Measurements from ENCODE around the gene C8G. TPM values are rescaled to one million over a fixed set of nuclear protein-coding genes. Genes with fewer than 3 reads are reported as not detected.

The C8G gene
- total RNA-seq, 2 donors from 2014 or later, result 3.9 to 8.3 TPM

GRCh38 chr9:136916330-136917184 is 28.5 kb upstream of the C8G start:
- no peak for DNase-seq
- ATAC-seq, result peak; percentile 20
- intact Hi-C loops (cut with DNase I, micrococcal nuclease), result no loop called here

GRCh38 chr9:136917902-136918301 is 27.1 kb upstream of the C8G start:
- DNase-seq (no peak), ATAC-seq (no peak)
- intact Hi-C loops (cut with DNase I, micrococcal nuclease), result no loop called here

DNA sequence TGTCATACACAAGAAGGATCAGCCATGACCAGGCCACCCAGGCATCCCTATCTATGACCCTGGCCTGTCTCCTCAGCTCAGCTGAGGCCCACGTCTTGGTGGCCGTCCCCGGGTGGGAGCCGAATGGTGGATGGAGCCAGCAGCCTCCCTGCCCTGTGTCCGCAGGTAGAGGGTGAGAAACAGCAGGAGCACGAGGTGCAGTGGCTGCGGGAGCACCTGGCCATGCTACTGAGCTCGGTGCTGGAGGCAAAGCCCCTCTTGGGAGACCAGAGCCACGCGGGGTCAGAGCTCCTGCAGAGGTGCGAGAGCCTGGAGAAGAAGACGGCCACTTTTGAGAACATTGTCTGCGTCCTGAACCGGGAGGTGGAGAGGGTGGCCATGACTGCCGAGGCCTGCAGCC is 25.0 kb upstream of the C8G start:
- ATAC-seq (no peak), DNase-seq (no peak)
- intact Hi-C loops (cut with DNase I, micrococcal nuclease), result no loop called here

GRCh38 chr9:136920734-136921231 is 24.3 kb upstream of the C8G start:
- intact Hi-C loops (cut with DNase I, micrococcal nuclease), result no loop called here
- no peak for ATAC-seq
- DNase-seq, result no peak

- intact Hi-C loops (cut with DNase I, micrococcal nuclease), result no loop called here
- DNase-seq, result no peak
- no peak for ATAC-seq
Observed at GRCh38 chr9:136921307-136921706, 23.7 kb upstream of the C8G start.

GRCh38 chr9:136921718-136922117 is 23.3 kb upstream of the C8G start:
- no peak for DNase-seq
- intact Hi-C loops (cut with DNase I, micrococcal nuclease), result no loop called here
- no peak for ATAC-seq

DNA sequence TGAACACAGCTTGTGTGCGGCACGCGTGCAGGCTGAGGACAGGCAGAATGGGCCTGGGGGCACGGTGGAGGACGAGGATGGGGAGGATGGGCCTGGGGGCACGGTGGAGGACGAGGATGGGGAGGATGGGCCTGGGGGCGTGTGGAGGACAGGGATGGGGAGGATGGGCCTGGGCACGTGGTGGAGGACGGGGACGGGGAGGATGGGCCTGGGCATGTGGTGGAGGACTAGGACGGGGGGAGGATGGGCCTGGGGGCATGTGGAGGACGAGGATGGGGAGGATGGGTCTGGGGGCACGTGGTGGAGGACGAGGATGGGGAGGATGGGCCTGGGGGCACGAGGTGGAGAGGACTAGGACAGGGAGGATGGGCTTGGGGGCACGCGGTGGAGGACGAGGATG is 22.5 kb upstream of the C8G start:
- DNase-seq (no peak), ATAC-seq (no peak)
- intact Hi-C loops (cut with DNase I, micrococcal nuclease), result no loop called here

- intact Hi-C loops (cut with DNase I, micrococcal nuclease), result no loop called here
- ATAC-seq (no peak), DNase-seq (no peak)
Observed at GRCh38 chr9:136923881-136924280, 21.2 kb upstream of the C8G start.

GRCh38 chr9:136925414-136926153 is 19.5 kb upstream of the C8G start:
- no peak for ATAC-seq
- intact Hi-C loops (cut with DNase I, micrococcal nuclease), result no loop called here
- no peak for DNase-seq

DNA sequence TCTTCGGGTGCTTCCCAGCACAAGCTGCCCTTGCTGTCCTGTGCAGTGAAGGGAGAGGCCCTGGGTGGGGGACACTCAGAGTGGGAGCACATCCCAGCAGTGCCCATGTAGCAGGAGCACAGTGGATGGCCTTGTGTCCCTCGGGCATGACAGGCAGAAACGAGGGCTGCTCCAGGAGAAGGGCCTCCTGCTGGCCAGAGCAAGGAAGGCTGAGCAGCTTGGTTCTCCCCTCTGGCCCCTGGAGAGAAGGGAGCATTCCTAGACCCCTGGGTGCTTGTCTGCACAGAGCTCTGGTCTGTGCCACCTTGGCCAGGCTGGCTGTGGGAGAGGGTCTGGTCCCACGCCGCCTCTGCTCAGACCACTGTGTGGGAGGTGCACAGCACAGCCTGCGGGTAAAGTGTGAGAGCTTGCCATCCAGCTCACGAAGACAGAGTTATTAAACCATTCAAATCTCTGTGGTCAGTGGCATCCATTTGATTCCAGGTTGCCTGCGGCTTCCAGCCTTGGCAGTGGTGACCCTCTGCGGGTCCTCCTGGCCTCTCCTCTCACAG is 18.8 kb upstream of the C8G start:
- ATAC-seq, result peak; percentile 30
- intact Hi-C loops (cut with DNase I, micrococcal nuclease), result no loop called here
- DNase-seq, result no peak

DNA sequence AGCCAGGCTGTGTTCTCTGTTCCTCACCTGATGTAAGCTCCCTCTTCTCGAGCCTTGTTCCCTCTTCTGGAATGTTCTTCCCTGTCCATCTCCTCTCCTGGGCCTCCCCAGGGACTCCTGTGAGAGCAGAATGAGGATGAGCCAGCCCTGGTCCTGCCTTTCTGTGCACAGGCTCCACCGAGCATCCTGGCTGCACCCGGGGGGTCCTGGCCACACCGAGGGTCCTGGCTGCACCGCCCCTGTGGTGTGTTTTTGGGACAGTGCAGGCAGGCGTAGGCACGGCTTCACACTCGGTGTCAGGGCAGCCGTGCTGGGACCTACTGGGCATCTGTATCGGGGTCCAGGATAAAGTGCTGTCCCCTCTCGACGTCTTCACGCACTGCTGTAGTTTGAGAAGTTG is 18.3 kb upstream of the C8G start:
- DNase-seq (no peak), ATAC-seq (no peak)
- intact Hi-C loops (cut with DNase I, micrococcal nuclease), result no loop called here

GRCh38 chr9:136927343-136928271 is 17.4 kb upstream of the C8G start:
- ATAC-seq (no peak), DNase-seq (no peak)
- intact Hi-C loops (cut with DNase I, micrococcal nuclease), result no loop called here

- ATAC-seq (no peak), DNase-seq (no peak)
- intact Hi-C loops (cut with DNase I, micrococcal nuclease), result no loop called here
Observed at GRCh38 chr9:136928591-136928990, 16.5 kb upstream of the C8G start.

GRCh38 chr9:136930014-136930413 is 15.0 kb upstream of the C8G start:
- DNase-seq, result no peak
- no peak for ATAC-seq
- intact Hi-C loops (cut with DNase I, micrococcal nuclease), result no loop called here

GRCh38 chr9:136931611-136932130 is 13.4 kb upstream of the C8G start:
- DNase-seq (no peak), ATAC-seq (peak; percentile 87)
- intact Hi-C loops (cut with DNase I, micrococcal nuclease), result no loop called here

DNA sequence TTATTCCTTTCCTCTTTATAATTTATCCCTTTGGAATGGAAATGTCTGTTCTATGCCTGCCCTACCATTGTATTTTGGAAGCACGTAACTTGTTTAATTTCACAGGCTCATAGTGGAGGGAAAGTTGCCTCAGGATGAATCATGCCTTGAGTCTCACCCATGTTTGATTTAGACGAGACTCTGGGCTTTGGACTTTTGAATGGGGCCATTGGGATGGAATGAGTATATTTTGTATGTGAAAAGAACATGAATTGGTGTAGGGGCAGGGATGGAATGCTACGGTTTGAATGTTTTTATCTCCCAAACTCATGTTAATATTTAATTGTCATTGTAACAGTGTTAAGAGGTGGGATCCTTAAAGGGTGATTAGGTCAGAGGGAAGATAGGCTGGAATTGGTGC is 10.8 kb upstream of the C8G start:
- ATAC-seq (no peak), DNase-seq (no peak)
- intact Hi-C loops (cut with DNase I, micrococcal nuclease), result no loop called here

DNA sequence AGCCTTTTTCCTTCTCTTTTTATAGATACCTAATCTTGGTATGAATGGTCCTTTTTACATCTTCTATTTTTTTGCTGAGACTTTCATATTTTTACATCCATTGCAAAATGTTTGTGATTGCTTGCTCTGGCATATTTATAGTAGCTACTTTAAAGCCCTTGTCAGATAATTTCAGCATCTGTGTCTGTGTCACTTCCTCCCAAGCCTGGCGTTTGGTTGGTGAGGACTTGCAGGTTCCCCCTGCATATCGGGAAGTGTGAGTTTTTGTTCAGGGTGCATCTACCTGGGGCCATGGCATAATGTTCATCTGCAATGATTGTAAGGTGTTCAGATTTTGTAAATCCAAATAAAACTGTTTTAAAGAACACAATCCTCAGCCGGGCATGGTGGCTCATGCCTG is 9.4 kb upstream of the C8G start:
- ATAC-seq (no peak), DNase-seq (no peak)
- intact Hi-C loops (cut with DNase I, micrococcal nuclease), result no loop called here

DNA sequence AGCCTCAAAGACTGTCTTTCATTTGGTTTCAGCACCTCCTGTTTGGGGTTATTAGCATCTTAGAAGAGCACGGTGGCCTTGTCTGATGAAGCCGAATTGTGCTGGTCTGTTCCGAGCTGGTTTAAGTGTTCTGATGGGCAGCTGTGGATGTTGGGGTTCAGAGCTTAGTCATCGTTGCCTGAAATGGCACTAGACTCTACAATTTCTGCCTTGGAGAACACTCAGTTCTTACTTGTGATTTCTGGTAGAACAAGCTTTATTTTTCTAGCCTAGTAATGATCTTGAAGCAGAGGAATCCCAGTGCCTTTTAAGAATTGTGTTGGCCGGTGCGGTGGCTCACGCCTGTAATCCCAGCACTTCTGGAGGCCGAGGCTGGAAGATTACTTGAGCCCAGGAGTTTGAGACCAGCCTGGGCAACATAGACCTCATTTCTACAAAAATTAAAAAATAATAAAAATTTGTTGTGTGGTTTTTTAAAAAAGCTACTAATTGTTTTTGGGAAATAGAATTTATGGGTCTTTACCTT is 8.3 kb upstream of the C8G start:
- DNase-seq (no peak), ATAC-seq (no peak)
- intact Hi-C loops (cut with DNase I, micrococcal nuclease), result no loop called here

All from left colon (tissue), 2 donors.